GM18951 (cell line): ENCODE measurements around the gene AUTS2.

Experiments used
- POLR2A ChIP-seq: IDR thresholded peaks from 4 replicates; pipeline ENCODE4 v1.6.1; 2011; ENCODE audit warnings: mild to moderate bottlenecking; ENCODE audit not compliant: insufficient read length, insufficient read depth; ENCODE audit errors: extremely low read depth
- in situ Hi-C: fragments of 300-500 bp; cut with MboI; formaldehyde crosslinking; loops from one replicate; pipeline ENCODE4 v1.12.0; 2022; ENCODE audit warnings: low sequenced_read_pairs, mixed read lengths, inconsistent platforms; ENCODE audit not compliant: unreplicated experiment

Gene AUTS2

DNA sequence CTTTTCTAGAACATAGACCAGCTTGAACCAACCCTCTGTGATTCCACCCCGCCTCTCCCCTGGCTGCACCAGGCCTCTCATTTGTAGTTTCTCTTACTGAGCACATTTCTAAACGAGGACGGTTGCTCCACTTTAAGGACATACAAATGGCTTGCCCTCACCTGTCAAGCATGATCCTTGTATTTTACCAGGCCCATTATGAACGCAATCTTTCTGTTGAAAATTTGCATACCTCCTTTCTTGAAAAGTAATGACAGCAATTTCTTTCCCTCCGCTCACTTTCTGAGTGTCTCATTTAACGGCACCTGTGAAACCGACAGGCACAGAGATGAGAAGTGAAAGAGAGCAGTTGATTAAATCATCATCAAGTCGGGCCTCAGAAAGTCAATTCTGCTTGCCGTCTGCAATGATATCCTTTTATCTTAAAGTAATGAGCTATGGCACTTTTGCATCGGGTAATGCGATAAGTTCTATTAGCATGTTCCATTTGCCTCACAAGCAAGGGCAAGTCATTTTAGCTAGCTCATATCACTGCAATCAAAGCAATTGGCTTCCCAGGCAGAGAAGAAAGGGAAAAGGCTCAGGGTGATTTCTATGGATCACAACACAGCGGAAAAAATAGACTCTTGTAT lies 828.1 kb downstream of the AUTS2 start:
- TF ChIP-seq POLR2A: no peak
- in situ Hi-C loops: no loop called here

DNA sequence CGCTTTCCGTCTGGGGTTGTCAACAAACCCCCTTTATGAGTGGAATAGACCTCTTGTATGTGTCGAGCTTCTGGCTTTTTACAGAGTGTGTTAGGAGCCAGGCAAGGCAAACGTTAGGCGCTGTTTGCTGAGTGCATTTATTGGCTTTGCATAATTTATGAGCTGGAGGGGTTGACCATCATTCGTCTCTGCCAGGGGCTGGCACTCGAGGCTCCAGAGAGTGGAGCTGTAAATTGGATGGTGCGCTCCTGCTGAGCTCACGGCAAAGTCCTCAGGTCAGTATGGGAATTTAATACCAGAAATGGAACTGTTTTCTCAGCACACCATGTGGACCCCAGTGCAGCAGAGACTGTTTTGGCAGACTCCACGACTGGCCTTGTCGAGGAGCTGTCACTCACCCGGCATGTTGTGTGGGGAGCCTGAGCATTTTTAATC lies 834.3 kb downstream of the AUTS2 start:
- no peak for TF ChIP-seq POLR2A
- in situ Hi-C loops: no loop called here

DNA sequence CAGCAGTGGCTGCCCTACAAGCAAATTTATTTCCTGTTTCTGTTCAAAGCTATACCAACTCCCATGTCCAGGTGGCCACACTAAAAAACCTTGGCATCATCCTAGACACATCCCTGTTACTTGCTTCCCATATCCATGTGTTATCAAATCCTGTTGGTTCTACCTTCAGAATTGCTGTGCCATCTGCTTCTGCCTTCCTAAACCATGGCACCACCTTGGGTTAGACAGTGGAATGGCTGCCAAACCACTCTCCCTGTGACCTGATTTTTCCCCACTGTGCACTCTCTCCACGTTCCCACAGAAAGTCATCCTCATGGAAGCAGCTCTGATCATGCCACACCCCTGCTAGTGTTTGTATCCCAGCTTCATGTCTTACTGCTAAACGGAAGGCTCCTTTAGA lies 836.1 kb downstream of the AUTS2 start:
- in situ Hi-C loops: no loop called here
- TF ChIP-seq POLR2A: no peak

DNA sequence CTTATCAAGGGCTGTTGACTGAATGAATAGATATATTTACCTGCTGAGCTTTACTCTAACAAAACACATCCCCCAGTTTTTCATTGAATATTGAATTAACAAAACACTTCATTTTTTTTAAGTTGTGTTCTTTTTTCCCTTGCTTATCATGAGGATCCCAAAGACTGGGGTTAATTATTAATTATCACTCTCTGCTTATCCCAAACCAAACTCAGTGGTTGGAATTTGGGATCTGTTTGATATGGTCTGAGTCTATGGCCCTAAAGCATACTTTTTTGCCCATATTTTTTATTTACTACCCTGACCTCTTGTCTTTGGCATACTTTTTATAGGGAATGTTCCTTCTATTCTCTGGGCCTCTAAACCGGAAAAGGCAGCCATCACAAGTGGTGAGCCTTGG lies 836.5 kb downstream of the AUTS2 start:
- no peak for TF ChIP-seq POLR2A
- in situ Hi-C loops: no loop called here

DNA sequence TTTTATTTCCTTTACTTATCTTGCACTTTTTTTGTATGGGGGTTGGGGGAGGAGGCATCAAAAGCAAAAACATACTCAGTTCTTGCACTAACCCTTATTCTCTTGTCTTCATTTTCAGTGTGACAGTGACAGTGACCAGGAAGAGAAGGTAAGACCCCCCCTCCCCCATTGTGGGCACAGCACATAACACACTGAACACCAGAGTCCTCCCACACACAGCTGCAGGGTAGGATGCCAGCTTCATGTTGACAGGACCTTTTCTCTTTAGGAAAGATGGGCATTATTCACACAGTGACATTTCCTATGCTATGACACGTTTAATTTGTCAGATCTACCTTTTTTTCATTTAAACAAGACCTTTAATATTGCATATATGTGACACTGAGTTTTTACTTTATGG lies 837.4 kb downstream of the AUTS2 start:
- in situ Hi-C loops: no loop called here
- no peak for TF ChIP-seq POLR2A

DNA sequence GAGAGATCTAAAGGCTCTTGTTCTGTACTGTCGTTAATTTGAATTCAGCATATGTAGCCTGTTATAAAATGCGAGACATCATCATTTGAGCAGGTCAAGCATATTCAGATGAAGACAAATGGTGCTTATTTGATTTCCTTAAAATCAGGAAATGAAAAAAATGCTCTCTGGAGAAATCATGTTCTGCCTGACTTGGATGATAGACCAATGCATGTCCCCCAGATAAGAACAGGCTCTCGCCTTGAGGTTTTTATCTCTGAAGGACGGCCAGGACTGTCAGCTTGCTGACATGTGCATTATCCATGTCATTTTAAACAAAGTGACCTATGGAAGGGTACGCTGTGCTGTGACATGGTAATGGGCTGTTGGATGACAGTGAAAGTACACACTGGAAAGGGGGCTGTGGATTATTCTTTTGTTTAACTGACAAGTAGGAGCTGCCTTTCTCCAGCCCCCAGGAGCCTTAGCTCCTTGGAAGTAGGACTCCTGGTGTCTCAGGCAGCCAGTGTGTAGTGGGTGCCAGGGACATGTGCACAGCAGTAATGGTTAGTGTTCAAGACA lies 838.6 kb downstream of the AUTS2 start:
- in situ Hi-C loops: no loop called here

DNA sequence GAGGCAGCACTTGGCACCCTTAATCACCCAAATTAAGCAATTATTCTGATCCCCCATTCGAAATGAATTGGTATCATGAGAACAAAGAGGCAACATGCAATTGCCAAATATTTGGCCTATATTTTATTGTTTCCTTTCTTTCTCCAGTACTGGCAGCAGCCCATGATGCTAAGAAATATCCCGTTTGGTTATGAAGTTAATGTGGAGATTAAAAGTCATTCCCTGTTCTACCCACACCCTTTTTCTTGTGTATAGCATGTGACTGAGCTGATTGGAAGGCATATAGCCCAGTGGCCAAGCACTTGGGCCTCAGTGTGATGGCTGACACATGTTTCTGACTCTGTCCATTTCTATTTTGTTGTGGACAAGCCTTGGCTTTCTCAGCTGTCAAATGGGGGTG lies 841.4 kb downstream of the AUTS2 start:
- no peak for TF ChIP-seq POLR2A
- in situ Hi-C loops: no loop called here

More for the DNA sequence above, 838.6 kb downstream of the AUTS2 start:
- TF ChIP-seq POLR2A: no peak

DNA sequence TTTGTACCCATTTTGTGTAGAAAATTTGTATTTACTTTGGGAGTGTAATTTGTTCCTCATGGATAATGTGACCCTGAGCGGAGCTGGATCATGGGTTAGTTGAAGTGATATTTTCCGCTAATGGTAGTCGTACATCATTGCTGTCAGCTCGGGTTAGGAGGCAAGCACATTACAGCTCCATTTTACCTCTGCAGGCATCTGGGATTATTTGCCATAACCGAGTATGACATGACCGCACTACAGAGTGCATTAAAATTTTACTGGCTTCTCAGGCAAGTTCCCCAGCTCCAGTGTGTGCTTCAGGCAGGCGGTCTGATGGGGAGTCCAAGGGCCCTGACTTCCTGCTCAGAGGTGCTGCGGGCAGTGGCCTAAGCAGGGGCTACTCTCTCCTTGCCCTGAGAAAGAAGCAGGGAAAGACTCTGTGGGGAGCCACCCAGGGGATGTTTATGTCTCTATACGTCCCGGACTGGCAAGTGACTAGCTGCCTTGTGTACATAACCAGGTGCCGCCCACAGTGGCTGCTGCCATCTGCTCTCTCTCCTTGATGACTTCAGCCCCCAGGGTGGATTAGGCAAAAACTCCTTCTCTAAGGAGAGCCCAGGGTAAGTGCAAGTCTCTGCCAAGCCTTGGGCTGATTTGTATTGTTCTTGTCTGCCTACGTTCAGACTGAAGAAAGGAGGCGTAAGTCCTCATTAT lies 848.3 kb downstream of the AUTS2 start:
- no peak for TF ChIP-seq POLR2A
- in situ Hi-C loops: no loop called here

DNA sequence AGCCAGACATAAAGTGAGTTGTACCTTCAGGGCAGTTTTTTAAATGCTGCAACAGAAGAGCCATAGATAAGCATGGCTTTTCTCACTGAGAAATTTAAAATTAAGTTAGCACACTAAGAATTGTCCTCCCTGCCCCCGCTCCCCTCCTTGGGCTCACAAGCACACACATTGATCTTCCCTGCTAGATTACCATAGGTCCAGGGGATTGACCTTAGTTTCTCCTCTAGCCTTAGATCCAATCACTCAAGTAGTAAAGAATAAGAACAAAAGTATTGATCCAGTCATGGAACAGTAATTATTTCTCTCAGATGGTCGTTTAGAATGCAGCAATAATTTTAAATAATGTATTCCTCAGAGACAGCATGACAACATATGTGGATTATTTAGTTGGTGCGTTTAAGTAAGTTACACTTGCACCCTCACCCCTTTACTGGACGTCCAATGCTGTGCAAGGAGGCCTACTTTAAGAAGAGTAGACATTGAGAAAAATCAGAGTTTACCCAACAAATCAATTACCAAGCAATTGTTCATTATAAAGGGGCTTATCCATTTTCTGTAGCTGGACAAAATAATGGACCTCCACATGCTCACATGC lies 850.1 kb downstream of the AUTS2 start:
- TF ChIP-seq POLR2A: no peak
- in situ Hi-C loops: no loop called here

DNA sequence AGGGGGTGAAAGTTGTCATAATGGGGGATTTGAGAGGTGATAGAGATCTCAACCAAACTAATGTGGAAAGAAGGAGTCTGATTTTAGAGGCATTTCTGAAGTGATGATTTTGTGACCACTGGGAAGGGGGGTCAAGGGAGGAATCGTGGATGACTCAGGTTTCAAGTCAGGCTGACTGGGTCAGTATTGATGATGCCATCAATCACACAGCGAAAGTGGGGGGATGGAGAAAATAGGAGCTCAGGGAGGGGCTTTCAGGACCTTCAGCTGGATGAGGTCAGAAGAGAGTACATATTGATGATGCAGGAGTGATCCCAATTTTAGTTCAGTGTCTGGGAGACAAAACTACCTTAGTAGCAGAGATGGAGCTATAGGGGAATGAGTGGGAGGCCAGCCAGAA lies 852.5 kb downstream of the AUTS2 start:
- in situ Hi-C loops: no loop called here
- no peak for TF ChIP-seq POLR2A

DNA sequence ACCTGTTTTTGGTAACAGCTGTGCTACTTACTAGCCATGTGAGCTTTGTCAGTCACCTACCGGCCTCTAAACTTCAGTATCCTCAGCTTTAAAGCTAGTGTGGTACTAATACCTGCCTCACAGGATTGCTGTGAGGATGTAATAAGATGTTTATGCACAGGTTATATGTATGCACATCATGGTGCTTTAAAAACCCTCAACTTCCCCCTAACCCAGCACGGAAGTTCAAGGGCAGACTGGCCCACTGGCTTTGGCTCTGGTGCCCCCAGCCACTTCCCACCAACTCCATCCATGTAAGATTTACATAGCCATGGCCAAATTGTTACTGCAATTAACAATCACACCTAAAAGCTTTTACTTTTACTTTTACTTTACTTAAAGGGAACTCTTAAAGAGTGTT lies 857.6 kb downstream of the AUTS2 start:
- in situ Hi-C loops: no loop called here
- no peak for TF ChIP-seq POLR2A

DNA sequence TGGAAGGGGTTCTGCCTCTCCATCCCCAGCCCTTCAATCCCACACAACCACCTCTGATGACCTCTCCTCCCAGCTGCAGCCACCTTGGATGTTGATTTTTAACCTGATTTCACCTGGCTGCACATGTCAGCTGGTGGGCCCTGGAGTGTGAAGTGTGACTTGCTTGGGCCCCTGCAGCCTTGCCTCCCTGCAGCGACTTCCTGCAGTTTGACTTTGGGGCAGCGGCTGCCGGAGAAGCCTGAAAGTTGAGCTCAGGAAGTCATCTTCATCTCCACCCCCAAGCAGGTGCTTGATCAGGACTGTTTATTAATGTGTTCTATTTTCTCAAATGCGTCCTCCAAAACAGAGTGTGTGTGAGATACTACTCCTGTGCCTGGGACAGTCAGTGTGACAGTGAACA lies 858.4 kb downstream of the AUTS2 start:
- in situ Hi-C loops: no loop called here
- TF ChIP-seq POLR2A: no peak

DNA sequence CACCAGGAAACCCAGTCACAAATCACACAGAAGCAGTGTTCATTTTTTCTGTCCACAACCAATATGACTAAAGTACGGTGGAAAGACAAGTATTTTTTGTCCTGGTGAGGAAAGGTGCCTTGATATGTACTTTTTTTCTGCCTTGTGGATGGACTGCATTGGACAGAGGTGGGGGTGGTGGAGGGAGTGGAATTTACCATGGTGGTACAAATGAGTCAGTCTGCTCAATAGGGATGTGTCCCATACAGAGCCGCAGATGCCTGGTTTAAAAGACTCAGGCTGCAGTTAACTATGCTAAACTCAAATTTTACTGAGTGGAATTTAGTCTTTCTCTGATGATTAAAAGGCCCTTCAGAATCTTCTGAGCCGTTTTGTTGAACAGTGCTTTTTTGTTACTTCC lies 859.2 kb downstream of the AUTS2 start:
- in situ Hi-C loops: no loop called here
- no peak for TF ChIP-seq POLR2A
